NCI-H1105 treated with DMSO at 0.1 percent for 48 hours (cell line): ENCODE data around the gene SH2D2A.
"Not testable (repeated sequence)": the region's sequence is repeated elsewhere in the genome, so short reads cannot be mapped to it uniquely, and the experiment has no call there.

Experiments
- DNase-seq: peaks from one replicate; lab custom pipeline; 2025; lab: John Stamatoyannopoulos, UW

The SH2D2A gene

GRCh38 chr1:156768610-156769295, 47.9 kb downstream of the SH2D2A start:
- no peak for DNase-seq

- DNase-seq: peak; percentile 50
Measured at GRCh38 chr1:156767879-156768604, 48.6 kb downstream of the SH2D2A start.

- DNase-seq: peak; percentile 100
Measured at GRCh38 chr1:156767101-156767878, 49.4 kb downstream of the SH2D2A start, which contains the start of gene PRCC. Gene PRCC, plus strand, starts transcription at chr1:156767535. Its CDS starts 237 bp downstream, at chr1:156767772.

DNA sequence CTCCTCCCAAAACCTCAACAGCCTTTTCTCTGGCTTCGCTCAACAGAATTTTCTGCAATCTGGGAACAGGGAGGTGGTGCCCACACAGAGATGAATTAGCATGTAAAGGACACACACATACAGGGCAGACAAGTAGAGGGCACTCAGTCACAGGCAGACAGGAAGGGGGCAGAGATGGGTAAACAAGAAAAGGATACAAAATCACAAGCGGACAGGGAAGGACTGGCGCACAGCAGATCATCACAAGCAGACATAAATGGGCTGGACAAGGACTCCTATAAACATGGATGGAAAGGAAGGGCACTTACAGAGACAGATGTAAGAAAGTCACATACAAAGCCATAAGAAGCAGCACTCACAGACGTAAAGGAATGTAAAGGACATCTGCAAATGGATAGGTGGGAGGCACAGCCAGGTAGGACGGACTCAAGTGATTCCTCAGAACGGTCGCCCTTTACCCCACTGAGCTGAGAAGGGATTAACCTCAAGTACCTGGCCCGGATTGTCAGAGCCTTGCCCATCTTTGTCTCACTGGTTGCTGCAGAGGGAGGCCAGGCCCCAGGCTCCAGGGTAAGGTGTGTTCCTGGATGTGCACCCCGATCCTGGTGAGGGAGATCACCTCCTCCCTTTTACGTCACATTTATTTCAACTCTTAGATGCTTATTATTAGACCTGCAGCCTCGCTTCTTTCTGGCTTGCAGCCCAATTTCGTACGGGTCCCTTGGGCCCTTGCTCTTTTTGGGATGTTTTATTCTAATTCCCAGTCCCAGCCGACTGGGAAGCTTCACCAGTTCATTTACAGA, 50.1 kb downstream of the SH2D2A start:
- peak; percentile 38 for DNase-seq

GRCh38 chr1:156765666-156766065, 51.0 kb downstream of the SH2D2A start:
- no peak for DNase-seq

GRCh38 chr1:156765136-156765535, 51.5 kb downstream of the SH2D2A start:
- DNase-seq: not testable (repeated sequence)

- DNase-seq: no peak
Measured at GRCh38 chr1:156760796-156761104, 55.9 kb downstream of the SH2D2A start.

DNA sequence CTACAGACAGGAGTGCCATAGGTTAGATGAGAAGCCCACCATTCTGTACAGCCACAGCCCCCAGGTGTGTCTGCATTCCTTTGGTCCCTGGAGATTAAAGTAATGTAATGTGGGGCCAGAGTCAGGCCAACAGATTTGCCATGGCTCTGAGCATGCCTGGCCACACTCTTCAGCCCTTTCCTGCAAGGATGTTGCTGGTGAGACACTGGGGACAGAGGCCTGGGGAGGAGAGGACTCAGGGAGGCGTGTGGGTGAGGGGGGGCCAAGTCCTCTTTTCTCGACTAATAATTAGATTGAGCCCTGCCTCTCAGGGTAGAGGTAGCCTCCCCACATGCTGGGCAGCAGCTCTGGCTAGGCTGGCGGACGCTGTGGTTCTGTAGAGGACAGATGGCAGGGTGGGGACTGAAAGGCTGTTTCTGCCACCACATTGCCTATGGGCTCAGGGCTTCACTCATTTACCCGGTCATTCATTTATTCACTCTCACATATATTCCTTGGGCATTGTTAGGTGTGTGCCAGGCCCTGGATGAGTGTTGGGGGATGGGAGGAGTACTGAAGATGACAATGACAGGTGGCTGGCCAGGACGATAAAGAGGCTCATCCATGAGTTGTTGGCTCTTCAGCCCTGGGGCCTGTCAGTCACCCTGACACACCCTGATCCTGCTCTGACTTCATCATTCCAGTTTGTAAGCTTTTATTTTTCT, 56.4 kb downstream of the SH2D2A start:
- no peak for DNase-seq

DNA sequence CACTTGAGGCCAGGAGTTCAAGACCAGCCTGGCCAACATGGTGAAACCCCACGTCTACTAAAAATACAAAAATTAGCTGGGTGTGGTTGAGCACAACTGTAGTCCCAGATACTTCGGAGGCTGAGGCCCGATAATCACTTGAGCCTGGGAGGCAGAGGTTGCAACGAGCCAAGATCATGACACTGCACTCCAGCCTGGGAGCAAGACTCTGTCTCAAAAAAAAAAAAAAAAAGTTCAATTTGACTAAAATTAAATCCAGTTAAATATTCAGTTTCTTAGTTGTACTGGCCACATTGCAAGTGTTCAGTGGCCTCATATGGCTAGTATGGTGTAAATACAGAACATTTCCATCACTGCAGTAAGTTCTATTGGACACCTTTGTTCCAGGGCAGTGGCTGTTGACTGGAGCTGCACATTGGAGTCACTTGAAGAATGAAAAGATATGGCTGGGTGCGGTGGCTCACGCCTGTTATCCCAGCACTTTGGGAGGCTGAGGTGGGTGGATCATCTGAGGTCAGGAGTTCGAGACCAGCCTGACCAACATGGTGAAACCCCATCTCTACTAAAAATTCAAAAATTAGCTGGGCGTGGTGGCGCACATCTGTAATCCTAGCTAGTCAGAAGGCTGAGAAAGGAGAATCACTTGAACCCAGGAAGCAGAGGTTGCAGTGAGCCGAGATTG, 58.9 kb downstream of the SH2D2A start:
- DNase-seq: not testable (repeated sequence)

- DNase-seq: no peak
Measured at GRCh38 chr1:156756355-156756754, 60.3 kb downstream of the SH2D2A start.
